H1 (cell line): ENCODE results near the gene IDE. TPM values are rescaled to one million over a fixed set of nuclear protein-coding genes. Genes with fewer than 3 reads are reported as not detected.

Source experiments
- CTCF ChIA-PET: fragments of 300-600 bp; sonication (Branson Sonifier 250); formaldehyde crosslinking; loops from one replicate; lab custom pipeline; 2021; ENCODE audit not compliant: partially characterized antibody; lab: Charles Lee
- POLR2A ChIA-PET: fragments of 300-600 bp; sonication (Branson Sonifier 250); formaldehyde crosslinking; loops from one replicate; lab custom pipeline; 2021; ENCODE audit warnings: inconsistent platforms; ENCODE audit not compliant: partially characterized antibody; lab: Charles Lee
- DNase-seq, 2 experiments: peaks; one replicate each; pipeline versions ENCODE4 v3.0.0 to v3.0.0-alpha.2; 2010 to 2022; ENCODE audit warnings: low spot score in 2 of 2, low read depth in 1 of 2, mixed read lengths in 1 of 2
- FAIRE-seq: peaks from 2 replicates; lab custom pipeline; 2011; peaks lifted over from hg19 to GRCh38; lab: Jason Lieb, UNC
- H2AFZ ChIP-seq: 2 replicates; pipeline ENCODE4 v1.8.1; 2012; ENCODE audit warnings: low read length, inconsistent platforms
- H2AK5ac ChIP-seq: 2 replicates; pipeline ENCODE4 v1.6.1; 2013; ENCODE audit warnings: low read depth, low read length
- H2BK120ac ChIP-seq: replicated peaks from 2 replicates; pipeline ENCODE3; 2013; ENCODE audit warnings: low read depth, low read length, inconsistent platforms
- H2BK12ac ChIP-seq: 2 replicates; pipeline ENCODE4 v1.6.1; 2013; ENCODE audit warnings: low read depth, low read length
- H2BK15ac ChIP-seq: 2 replicates; pipeline ENCODE4 v1.6.1; 2013; ENCODE audit warnings: low read length
- H2BK20ac ChIP-seq: 2 replicates; pipeline ENCODE4 v1.6.1; 2013; ENCODE audit warnings: low read length
- H2BK5ac ChIP-seq: 2 replicates; pipeline ENCODE4 v1.6.1; 2013; ENCODE audit warnings: low read depth, low read length
- H3K14ac ChIP-seq: 2 replicates; pipeline ENCODE4 v1.6.1; 2013; ENCODE audit warnings: inconsistent platforms; ENCODE audit not compliant: insufficient read length
- H3K18ac ChIP-seq: 2 replicates; pipeline ENCODE4 v1.6.1; 2013; ENCODE audit warnings: low read length; ENCODE audit errors: extremely low read depth
- H3K23ac ChIP-seq: 2 replicates; pipeline ENCODE4 v1.6.1; 2013; ENCODE audit warnings: inconsistent platforms; ENCODE audit not compliant: insufficient read length
- H3K23me2 ChIP-seq: 2 replicates; pipeline ENCODE4 v1.6.1; 2013; ENCODE audit warnings: low read depth, low read length
- H3K27ac ChIP-seq: 2 replicates; pipeline ENCODE4 v1.6.1; 2011; ENCODE audit warnings: low read depth, low read length, inconsistent platforms
- H3K27me3 ChIP-seq, 4 experiments: replicated peaks in 1 of 4; 1 replicate in 1 of 4; 2 replicates in 3 of 4; pipeline versions ENCODE4 v1.6.1 to v1.8.1; 2011 to 2013; ENCODE audit warnings: low read length in 3 of 4, mild to moderate bottlenecking in 3 of 4, inconsistent platforms in 2 of 4, mixed read lengths in 2 of 4, moderate library complexity in 1 of 4; ENCODE audit not compliant: control insufficient read depth in 3 of 4, insufficient read depth in 3 of 4; ENCODE audit errors: extremely low read depth in 1 of 4
- H3K36me3 ChIP-seq, 4 experiments: 2 replicates each; pipeline versions ENCODE4 v1.6.1 to v1.8.1; 2011 to 2013; ENCODE audit warnings: mild to moderate bottlenecking in 4 of 4, low read length in 3 of 4, moderate library complexity in 2 of 4, control low read depth in 1 of 4, inconsistent platforms in 1 of 4; ENCODE audit not compliant: insufficient read depth in 4 of 4, control insufficient read depth in 2 of 4
- H3K4ac ChIP-seq: replicated peaks from 2 replicates; pipeline ENCODE3; 2013; ENCODE audit warnings: low read length, low read depth, mixed read lengths, inconsistent platforms; ENCODE audit not compliant: insufficient read length
- H3K4me1 ChIP-seq, 4 experiments: replicated peaks in 1 of 4; 1 replicate in 1 of 4; 2 replicates in 3 of 4; pipeline versions ENCODE4 v1.6.1 to v1.8.1; 2011 to 2013; ENCODE audit warnings: low read length in 3 of 4, inconsistent platforms in 2 of 4, mixed read lengths in 1 of 4; ENCODE audit not compliant: insufficient read depth in 4 of 4, control insufficient read depth in 3 of 4
- H3K4me2 ChIP-seq, 2 experiments: 2 replicates each; pipeline versions ENCODE4 v1.6.1 to v1.8.1; 2011 to 2013; ENCODE audit warnings: low read depth in 2 of 2, low read length in 2 of 2, control low read depth in 1 of 2, inconsistent platforms in 1 of 2, mild to moderate bottlenecking in 1 of 2; ENCODE audit not compliant: insufficient read depth in 1 of 2
- H3K4me3 ChIP-seq, 4 experiments: fragments of 200-600, 300-600 bp in 1 of 4; sonication (generic), shearing (Covaris generic), sonication (Bioruptor Twin) in 1 of 4; 2 replicates each; pipeline versions ENCODE4 v1.5.1 to v1.8.1; 2011 to 2016; ENCODE audit warnings: low read length in 4 of 4, low read depth in 3 of 4, control low read depth in 2 of 4, inconsistent platforms in 2 of 4, mild to moderate bottlenecking in 2 of 4, mixed read lengths in 1 of 4, moderate library complexity in 1 of 4; ENCODE audit not compliant: insufficient read depth in 2 of 4; ENCODE audit errors: extremely low read depth in 1 of 4
- H3K56ac ChIP-seq: replicated peaks from 2 replicates; pipeline ENCODE3; 2013; ENCODE audit warnings: low read depth, mild to moderate bottlenecking, mixed read lengths, low read length, inconsistent platforms; ENCODE audit not compliant: insufficient read length
- H3K79me1 ChIP-seq: 2 replicates; pipeline ENCODE4 v1.6.1; 2013; ENCODE audit warnings: low read depth, low read length, control low read depth
- H3K79me2 ChIP-seq, 2 experiments: 2 replicates each; pipeline versions ENCODE4 v1.6.1 to v1.8.1; 2012 to 2013; ENCODE audit warnings: low read length in 2 of 2, mild to moderate bottlenecking in 2 of 2, inconsistent platforms in 1 of 2; ENCODE audit not compliant: insufficient read depth in 2 of 2, control insufficient read depth in 1 of 2
- H3K9ac ChIP-seq, 4 experiments: replicated peaks in 1 of 4; 1 replicate in 1 of 4; 2 replicates in 3 of 4; pipeline versions ENCODE4 v1.6.1 to v1.8.1; 2011 to 2013; ENCODE audit warnings: low read depth in 3 of 4, low read length in 3 of 4, control low read depth in 2 of 4, mild to moderate bottlenecking in 2 of 4, moderate library complexity in 2 of 4, inconsistent platforms in 1 of 4; ENCODE audit errors: extremely low read depth in 1 of 4
- H3K9me3 ChIP-seq, 2 experiments: 2 replicates each; pipeline versions ENCODE4 v1.6.1 to v1.8.1; 2012 to 2013; ENCODE audit warnings: mild to moderate bottlenecking in 2 of 2, moderate library complexity in 2 of 2, control low read depth in 1 of 2, inconsistent platforms in 1 of 2, low read depth in 1 of 2, low read length in 1 of 2, mixed read lengths in 1 of 2; ENCODE audit not compliant: insufficient read depth in 2 of 2
- H4K20me1 ChIP-seq, 2 experiments: replicated peaks in 1 of 2; 2 replicates each; pipeline versions ENCODE3 to v1.8.1; 2011 to 2013; ENCODE audit warnings: inconsistent platforms in 2 of 2, low read length in 2 of 2, mild to moderate bottlenecking in 1 of 2; ENCODE audit not compliant: insufficient read depth in 2 of 2, control insufficient read depth in 1 of 2
- H4K5ac ChIP-seq: 2 replicates; pipeline ENCODE4 v1.6.1; 2013; ENCODE audit warnings: low read length, low read depth, mixed read lengths, inconsistent platforms; ENCODE audit not compliant: insufficient read length
- H4K8ac ChIP-seq: 2 replicates; pipeline ENCODE4 v1.8.0; 2013; ENCODE audit warnings: mild to moderate bottlenecking, moderate library complexity, low read length, inconsistent platforms; ENCODE audit not compliant: insufficient read depth; ENCODE audit errors: extremely low read depth
- H4K91ac ChIP-seq: replicated peaks from 2 replicates; pipeline ENCODE3; 2013; ENCODE audit warnings: low read length, mixed read lengths, inconsistent platforms; ENCODE audit not compliant: insufficient read length
- ASH2L ChIP-seq: fragments of 200-600, 300-600 bp; sonication (generic); IDR thresholded peaks from one replicate; pipeline ENCODE4 v1.7.1; 2017; ENCODE audit warnings: low read length
- BACH1 ChIP-seq: IDR thresholded peaks from 2 replicates; pipeline ENCODE4 v1.6.1; 2012; ENCODE audit warnings: low read length, improper control_type of control experiment
- BCL11A ChIP-seq, 2 experiments: IDR thresholded peaks; one replicate each; pipeline ENCODE4 v1.6.1; 2011; ENCODE audit warnings: low read depth in 2 of 2, low read length in 2 of 2, mild to moderate bottlenecking in 2 of 2
- CBX5 ChIP-seq: fragments of 300-800, 300-1000 bp; sonication (generic); IDR thresholded peaks from 2 replicates; pipeline ENCODE4 v1.7.1; 2016; ENCODE audit warnings: antibody characterized with exemption, low read length, low read depth
- EZH2 ChIP-seq: fragments of 200-600 bp; sonication (generic); IDR thresholded peaks from 2 replicates; pipeline ENCODE4 v1.7.1; 2012; ENCODE audit warnings: low read depth, mild to moderate bottlenecking, moderate library complexity, low read length, inconsistent platforms; ENCODE audit not compliant: severe bottlenecking
- FOSL1 ChIP-seq: IDR thresholded peaks from 2 replicates; pipeline ENCODE4 v1.6.1; 2011; ENCODE audit warnings: mild to moderate bottlenecking, low read depth, low read length, moderate library complexity; ENCODE audit not compliant: insufficient read depth
- NANOG ChIP-seq: IDR thresholded peaks from 2 replicates; pipeline ENCODE4 v1.6.1; 2011; ENCODE audit warnings: low read length, low read depth, mild to moderate bottlenecking, inconsistent platforms; ENCODE audit not compliant: insufficient read depth, poor library complexity, severe bottlenecking
- PHF8 ChIP-seq: fragments of 200-600 bp; sonication (generic); conservative IDR thresholded peaks from 2 replicates; pipeline ENCODE4 v1.7.1; 2012; ENCODE audit warnings: low read depth, mild to moderate bottlenecking, inconsistent platforms, low read length, moderate library complexity
- POLR2AphosphoS5 ChIP-seq: IDR thresholded peaks from 2 replicates; pipeline ENCODE4 v1.6.1; 2011; ENCODE audit warnings: low read depth, low read length
- SAP30 ChIP-seq: fragments of 300-600 bp; sonication (generic); IDR thresholded peaks from 2 replicates; pipeline ENCODE4 v1.7.1; 2012; ENCODE audit warnings: low read length, moderate library complexity, mild to moderate bottlenecking, inconsistent platforms; ENCODE audit not compliant: insufficient read depth, insufficient replicate concordance
- TAF1 ChIP-seq: IDR thresholded peaks from 2 replicates; pipeline ENCODE4 v1.6.1; 2011; ENCODE audit warnings: mild to moderate bottlenecking, low read depth, low read length
- WGBS, 2 experiments: shearing (Covaris generic) in 1 of 2; methylation state at CpG; one replicate each; pipeline versions ENCODE4 v1.1.6 to v1.1.7; 2013 to 2015; ENCODE audit warnings: low lambda C conversion rate in 2 of 2, mixed read lengths in 2 of 2, inconsistent platforms in 1 of 2, low coverage in 1 of 2, missing lambda C conversion rate in 1 of 2; ENCODE audit not compliant: insufficient replicate concordance in 2 of 2, insufficient coverage in 1 of 2, insufficient read length in 1 of 2; ENCODE audit errors: extremely low coverage in 1 of 2, missing lambda C conversion rate in 1 of 2; 5-methylcytosine and 5-hydroxymethylcytosine counted together
- polyA plus RNA-seq, 7 experiments: library from polyadenylated mRNA; depleted of rRNA in 3 of 7; stranded (reverse) in 5 of 7; unstranded in 2 of 7; fragments of >200 nt in 5 of 7; fragments of 200-250 nt in 2 of 7; gene quantifications; 1 replicate in 5 of 7; 2 replicates in 1 of 7; 4 replicates in 1 of 7; pipeline versions ENCODE4 v1.2.1 to v1.2.3, GENCODE V29; 2011 to 2013; ENCODE audit warnings: missing spikeins in 2 of 7, mixed read lengths in 2 of 7
- total RNA-seq: library from RNA; stranded (reverse); fragmentation: NEBNext Ultra II Directional; extraction: Animal tissue kit (Norgen Biotek cat#: 25700); gene quantifications from 2 replicates; pipeline ENCODE4 v1.2.1, GENCODE V29; 2021
- TF ChIP-seq, protein P1 (sequence below): IDR thresholded peaks from 2 replicates; pipeline ENCODE4 v1.6.1; 2012; ENCODE audit warnings: low read length, inconsistent platforms

Gene IDE
- total and polyA plus RNA-seq, 2 of the 8 experiments (the other 6 are each of a cell fraction or from before 2014, with no cell fraction given), result 12.7 to 52.7 TPM

DNA sequence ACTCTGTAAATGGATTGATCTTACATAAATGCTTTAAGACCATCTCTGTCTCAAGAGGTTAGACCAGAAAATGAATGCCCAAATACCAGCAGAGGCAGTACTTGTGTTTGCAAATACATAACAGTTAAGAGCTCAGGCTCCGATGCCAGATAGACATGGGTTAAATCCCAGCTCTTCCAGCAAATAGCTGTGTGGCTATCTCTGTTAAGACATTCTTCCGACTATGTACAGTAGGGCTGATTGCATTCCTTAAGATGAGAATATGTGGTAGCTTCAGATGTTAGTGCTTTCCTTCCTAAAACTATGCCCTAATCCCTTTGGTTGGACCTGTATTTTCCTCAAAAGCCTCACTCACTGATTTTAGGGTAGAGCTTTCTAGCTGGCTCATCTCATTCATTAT, 2.2 kb downstream of the IDE start:
- Histone ChIP-seq H3K27ac (no peak overlapping the region), H2BK12ac (no peak overlapping the region), H3K23ac (no peak overlapping the region), H4K91ac (no peak overlapping the region), H3K9ac (no peak overlapping the region), H3K23me2 (peaks cover 5% of the 10 kb centered on the region; the same call in 1 of the 2 replicates), H3K18ac (no peak overlapping the region), H3K79me2 (peaks cover 0 to 52% of the 10 kb centered on the region in 2 experiments; a peak in 2 of 4 replicates), H3K79me1 (peaks cover 12% of the 10 kb centered on the region), H3K36me3 (no peaks in the 10 kb centered on the region; a peak in 1 of 8 replicates), H3K4me3 (peak overlapping the region in 1 of 4 experiments; percentile 82; a peak in 2 of 8 replicates), H3K4me2 (peak overlapping the region; percentile 32 to 86; a peak in 3 of 4 replicates), H2BK15ac (no peak overlapping the region), H3K56ac (no peak overlapping the region), H4K8ac (no peak overlapping the region), H3K27me3 (no peaks in the 10 kb centered on the region), H2AFZ (no peak overlapping the region), H2BK5ac (no peak overlapping the region), H3K14ac (no peak overlapping the region), H4K20me1 (peaks cover 1 to 4% of the 10 kb centered on the region in 2 experiments), H4K5ac (no peak overlapping the region), H2BK20ac (no peak overlapping the region), H3K4ac (no peak overlapping the region), H2AK5ac (no peak overlapping the region), H2BK120ac (no peak overlapping the region), H3K9me3 (no peaks in the 10 kb centered on the region), H3K4me1 (peaks cover 2 to 8% (median 6%) of the 10 kb centered on the region in 4 experiments; a peak in 4 of 7 replicates)
- FAIRE-seq, result no peak
- DNase-seq, result no peak
- 90% methylated on average over 2 of the region's 2 CpGs; no CpG with 5 or more reads in 1 of the 2 experiments for WGBS, 2 experiments
- POLR2A ChIA-PET, result interaction anchor here (0.9 to 4.3 kb wide), 5 partner anchors 8 to 53 kb away, joined by 3 to 21 read pairs (median 3); no protein-coding TSS in a partner anchor
- CTCF ChIA-PET, result interaction anchor here (1.1 to 8.0 kb wide), 8 partner anchors 11 to 266 kb away, joined by 3 to 51 read pairs (median 4); no protein-coding TSS in a partner anchor
- TF ChIP-seq POLR2AphosphoS5 (no peak), NANOG (no peak), EZH2 (no peak), PHF8 (no peak), BCL11A (IDR thresholded peaks at IDR 0.05; ENCODE audit: low read depth in 2 of 2, low read length in 2 of 2) (no peak), TAF1 (no peak), BACH1 (no peak), FOSL1 (no peak), ASH2L (no peak), CBX5 (no peak), SAP30 (no peak)
- TF ChIP-seq, protein P1, sequence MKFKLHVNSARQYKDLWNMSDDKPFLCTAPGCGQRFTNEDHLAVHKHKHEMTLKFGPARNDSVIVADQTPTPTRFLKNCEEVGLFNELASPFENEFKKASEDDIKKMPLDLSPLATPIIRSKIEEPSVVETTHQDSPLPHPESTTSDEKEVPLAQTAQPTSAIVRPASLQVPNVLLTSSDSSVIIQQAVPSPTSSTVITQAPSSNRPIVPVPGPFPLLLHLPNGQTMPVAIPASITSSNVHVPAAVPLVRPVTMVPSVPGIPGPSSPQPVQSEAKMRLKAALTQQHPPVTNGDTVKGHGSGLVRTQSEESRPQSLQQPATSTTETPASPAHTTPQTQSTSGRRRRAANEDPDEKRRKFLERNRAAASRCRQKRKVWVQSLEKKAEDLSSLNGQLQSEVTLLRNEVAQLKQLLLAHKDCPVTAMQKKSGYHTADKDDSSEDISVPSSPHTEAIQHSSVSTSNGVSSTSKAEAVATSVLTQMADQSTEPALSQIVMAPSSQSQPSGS, result no peak
